RWPE2 (cell line): ENCODE measurements around the gene C1S.

Source experiments
- ATAC-seq: fragments of 200-7000 bp; cut with Tn5 transposase; 3 replicates; pipeline ENCODE4 v1.9.1; 2021; ENCODE audit warnings: low read depth
- DNase-seq: peaks from one replicate; pipeline ENCODE4 v3.0.0-alpha.2; 2020; ENCODE audit warnings: low spot score
- H3K27ac ChIP-seq: fragments of 450-650 bp; 2 replicates; pipeline ENCODE4 v1.5.1; 2017; ENCODE audit warnings: mild to moderate bottlenecking; ENCODE audit not compliant: poor library complexity, severe bottlenecking
- H3K27me3 ChIP-seq: fragments of 250-450 bp; sonication (Bioruptor Pico); 2 replicates; pipeline ENCODE4 v1.5.1; 2021; ENCODE audit warnings: mild to moderate bottlenecking, moderate library complexity; ENCODE audit not compliant: insufficient read depth, poor library complexity, severe bottlenecking
- H3K36me3 ChIP-seq: fragments of 250-450 bp; sonication (Bioruptor Pico); 2 replicates; pipeline ENCODE4 v1.5.1; 2020; ENCODE audit warnings: low read depth, mild to moderate bottlenecking, moderate library complexity
- H3K4me1 ChIP-seq: fragments of 250-450 bp; sonication (Bioruptor Pico); 2 replicates; pipeline ENCODE4 v1.5.1; 2021; ENCODE audit warnings: mild to moderate bottlenecking, moderate library complexity; ENCODE audit not compliant: insufficient read depth, poor library complexity, severe bottlenecking
- H3K4me3 ChIP-seq: fragments of 250-450 bp; sonication (Bioruptor Pico); 2 replicates; pipeline ENCODE4 v1.5.1; 2021; ENCODE audit warnings: mild to moderate bottlenecking, moderate library complexity; ENCODE audit not compliant: severe bottlenecking
- H3K9me3 ChIP-seq: fragments of 250-450 bp; sonication (Bioruptor Pico); 2 replicates; pipeline ENCODE4 v1.5.1; 2021; ENCODE audit warnings: mild to moderate bottlenecking, moderate library complexity; ENCODE audit not compliant: severe bottlenecking
- CTCF ChIP-seq: fragments of 450-650 bp; IDR thresholded peaks from one replicate; pipeline ENCODE4 v1.5.1; 2017; ENCODE audit warnings: mild to moderate bottlenecking, moderate library complexity; ENCODE audit not compliant: poor library complexity, severe bottlenecking

C1S gene

GRCh38 chr12:7093486-7093885, 33.0 kb downstream of the C1S start:
- no peak for TF ChIP-seq CTCF
- DNase-seq (no peak), ATAC-seq (no peak)
- Histone ChIP-seq H3K36me3 (no peaks in the 10 kb centered on the region; the same call in 1 of the 2 replicates), H3K27me3 (no peaks in the 10 kb centered on the region), H3K4me3 (no peak overlapping the region), H3K4me1 (no peaks in the 10 kb centered on the region), H3K9me3 (no peaks in the 10 kb centered on the region), H3K27ac (no peak overlapping the region)

DNA sequence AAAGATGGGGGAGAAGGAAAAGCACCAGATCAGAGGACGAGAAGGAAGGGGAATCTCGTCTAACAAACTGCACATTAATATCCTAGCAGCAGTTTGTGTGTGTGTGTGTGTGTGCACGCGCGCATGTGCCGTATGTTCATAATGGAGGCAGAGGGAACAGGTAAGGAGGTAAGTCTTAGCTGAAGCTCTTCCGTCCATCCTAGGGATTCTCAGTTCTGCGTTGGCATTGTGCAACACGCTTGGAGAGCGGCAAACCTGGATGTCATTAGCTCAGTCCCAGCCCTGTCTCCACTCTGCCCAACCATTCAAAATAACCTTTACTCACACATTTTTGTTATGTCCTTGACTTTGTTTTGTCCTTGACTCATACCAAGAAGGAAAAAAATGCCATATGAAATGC, 33.4 kb downstream of the C1S start:
- Histone ChIP-seq H3K4me3 (no peak overlapping the region), H3K27ac (no peak overlapping the region), H3K9me3 (no peaks in the 10 kb centered on the region), H3K27me3 (no peaks in the 10 kb centered on the region), H3K36me3 (no peaks in the 10 kb centered on the region), H3K4me1 (no peaks in the 10 kb centered on the region)
- TF ChIP-seq CTCF: no peak
- DNase-seq (no peak), ATAC-seq (no peak)

DNA sequence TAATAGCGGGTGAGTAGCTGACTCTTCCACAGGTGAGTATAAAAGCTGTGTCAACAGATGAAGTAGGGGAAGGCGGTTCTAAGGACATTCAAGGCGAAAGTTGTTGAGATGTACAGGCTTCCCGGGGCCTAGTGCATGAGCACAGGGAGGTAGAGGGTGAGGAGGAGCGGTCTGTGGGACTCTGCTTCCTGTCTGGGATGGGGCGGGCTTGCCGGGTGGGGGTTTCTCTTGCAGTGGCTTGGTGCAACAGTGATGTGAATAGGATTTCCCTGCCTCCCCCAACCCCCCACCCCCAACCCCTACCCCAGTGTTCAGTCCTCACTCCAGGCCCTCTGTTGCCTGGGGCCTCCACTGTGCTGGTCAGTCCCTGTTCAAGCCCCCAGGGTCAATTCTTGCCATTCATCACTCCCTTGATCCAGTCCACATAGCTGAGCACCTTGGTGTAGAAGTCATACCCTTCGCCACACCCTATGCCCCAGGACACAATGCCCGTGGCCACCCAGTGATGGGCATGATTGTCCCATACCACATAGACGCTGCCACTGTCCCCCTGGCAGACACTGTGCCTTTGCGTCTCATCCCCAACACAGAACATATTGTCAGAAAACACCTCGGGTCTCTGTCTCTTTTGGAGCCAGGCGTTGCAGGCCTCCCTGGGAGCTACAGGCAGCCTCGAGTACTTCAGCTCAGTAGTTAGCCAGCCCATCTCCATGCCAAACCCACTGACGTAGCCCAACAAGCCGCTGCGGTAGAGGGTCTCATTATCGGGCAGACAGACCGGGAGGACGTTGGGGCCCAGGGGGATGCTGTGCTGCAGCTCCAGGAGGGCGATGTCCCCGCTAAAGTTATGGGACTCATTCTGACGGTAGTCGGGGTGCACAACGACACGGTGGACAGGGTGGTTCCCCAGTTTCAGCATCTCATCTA, 35.8 kb downstream of the C1S start:
- DNase-seq: no peak
- no peak; the same call in 2 of the 3 replicates for ATAC-seq
- H3K9me3 ChIP-seq: no peaks in the 10 kb centered on the region
- H3K27ac ChIP-seq: no peak overlapping the region
- no peak for TF ChIP-seq CTCF
- H3K4me1 ChIP-seq: no peaks in the 10 kb centered on the region
- H3K36me3 ChIP-seq: no peaks in the 10 kb centered on the region
- no peak overlapping the region for H3K4me3 ChIP-seq
- H3K27me3 ChIP-seq: no peaks in the 10 kb centered on the region

DNA sequence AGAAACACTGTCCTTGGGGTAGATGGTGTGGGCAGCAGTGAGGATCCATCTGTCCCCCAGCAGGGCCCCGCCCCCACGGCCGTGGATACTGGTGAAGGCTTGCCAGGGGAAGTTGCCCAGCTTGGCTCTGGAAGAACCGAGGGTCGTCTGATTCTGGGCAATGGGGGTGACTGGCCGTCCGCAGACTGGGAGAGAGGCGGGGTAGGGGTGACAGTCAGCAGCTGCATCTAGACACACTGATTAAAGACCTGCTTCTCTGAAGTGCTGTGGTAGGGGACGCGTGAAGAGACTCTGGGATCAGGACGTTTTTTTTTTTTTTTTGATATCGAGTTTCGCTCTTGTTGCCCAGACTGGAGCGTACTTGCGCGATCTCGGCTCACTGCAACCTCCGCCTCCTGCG, 36.5 kb downstream of the C1S start:
- Histone ChIP-seq H3K36me3 (no peaks in the 10 kb centered on the region), H3K27me3 (no peaks in the 10 kb centered on the region), H3K4me3 (no peak overlapping the region), H3K9me3 (no peaks in the 10 kb centered on the region), H3K4me1 (no peaks in the 10 kb centered on the region), H3K27ac (no peak overlapping the region)
- ATAC-seq: no peak
- TF ChIP-seq CTCF: no peak
- no peak for DNase-seq
